22Rv1 (cell line): Measurements from ENCODE around the gene CCSER1.

ENCODE experiments used
- ZFX ChIP-seq: fragments of 450-650 bp; IDR thresholded peaks from 2 replicates; pipeline ENCODE4 v1.6.1; 2017; ENCODE audit warnings: antibody characterized with exemption, borderline replicate concordance
- TF ChIP-seq, protein P1 (sequence below): fragments of 450-650 bp; IDR thresholded peaks from 2 replicates; pipeline ENCODE4 v1.5.1; 2017; ENCODE audit warnings: mild to moderate bottlenecking

DNA sequence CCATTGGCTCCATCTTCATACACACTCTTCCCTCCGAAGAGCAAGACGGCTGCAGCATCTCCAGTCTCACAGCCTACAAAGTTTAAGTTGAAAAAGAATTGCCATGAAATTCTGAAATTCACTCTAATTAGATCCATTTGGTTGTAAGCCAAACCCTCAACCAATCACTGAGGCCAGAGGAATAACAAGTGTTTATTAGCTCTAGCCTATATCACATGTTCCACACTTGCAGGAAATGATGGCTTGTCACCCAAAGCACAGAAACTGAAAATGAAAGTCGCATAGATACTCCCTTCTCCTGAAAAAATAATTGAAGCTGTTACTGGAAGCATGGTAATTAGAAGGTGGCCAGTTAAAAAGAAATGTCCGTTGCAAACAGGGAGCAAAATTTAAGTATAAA, 1071.8 kb downstream of the CCSER1 start:
- TF ChIP-seq, protein P1, sequence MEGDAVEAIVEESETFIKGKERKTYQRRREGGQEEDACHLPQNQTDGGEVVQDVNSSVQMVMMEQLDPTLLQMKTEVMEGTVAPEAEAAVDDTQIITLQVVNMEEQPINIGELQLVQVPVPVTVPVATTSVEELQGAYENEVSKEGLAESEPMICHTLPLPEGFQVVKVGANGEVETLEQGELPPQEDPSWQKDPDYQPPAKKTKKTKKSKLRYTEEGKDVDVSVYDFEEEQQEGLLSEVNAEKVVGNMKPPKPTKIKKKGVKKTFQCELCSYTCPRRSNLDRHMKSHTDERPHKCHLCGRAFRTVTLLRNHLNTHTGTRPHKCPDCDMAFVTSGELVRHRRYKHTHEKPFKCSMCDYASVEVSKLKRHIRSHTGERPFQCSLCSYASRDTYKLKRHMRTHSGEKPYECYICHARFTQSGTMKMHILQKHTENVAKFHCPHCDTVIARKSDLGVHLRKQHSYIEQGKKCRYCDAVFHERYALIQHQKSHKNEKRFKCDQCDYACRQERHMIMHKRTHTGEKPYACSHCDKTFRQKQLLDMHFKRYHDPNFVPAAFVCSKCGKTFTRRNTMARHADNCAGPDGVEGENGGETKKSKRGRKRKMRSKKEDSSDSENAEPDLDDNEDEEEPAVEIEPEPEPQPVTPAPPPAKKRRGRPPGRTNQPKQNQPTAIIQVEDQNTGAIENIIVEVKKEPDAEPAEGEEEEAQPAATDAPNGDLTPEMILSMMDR, result no peak
- no peak for TF ChIP-seq ZFX
